Measurements from ENCODE around the gene ARHGEF37.
"Not testable (repeated sequence)": the region's sequence is repeated elsewhere in the genome, so short reads cannot be mapped to it uniquely, and the experiment has no call there.

Gene ARHGEF37, protein sequence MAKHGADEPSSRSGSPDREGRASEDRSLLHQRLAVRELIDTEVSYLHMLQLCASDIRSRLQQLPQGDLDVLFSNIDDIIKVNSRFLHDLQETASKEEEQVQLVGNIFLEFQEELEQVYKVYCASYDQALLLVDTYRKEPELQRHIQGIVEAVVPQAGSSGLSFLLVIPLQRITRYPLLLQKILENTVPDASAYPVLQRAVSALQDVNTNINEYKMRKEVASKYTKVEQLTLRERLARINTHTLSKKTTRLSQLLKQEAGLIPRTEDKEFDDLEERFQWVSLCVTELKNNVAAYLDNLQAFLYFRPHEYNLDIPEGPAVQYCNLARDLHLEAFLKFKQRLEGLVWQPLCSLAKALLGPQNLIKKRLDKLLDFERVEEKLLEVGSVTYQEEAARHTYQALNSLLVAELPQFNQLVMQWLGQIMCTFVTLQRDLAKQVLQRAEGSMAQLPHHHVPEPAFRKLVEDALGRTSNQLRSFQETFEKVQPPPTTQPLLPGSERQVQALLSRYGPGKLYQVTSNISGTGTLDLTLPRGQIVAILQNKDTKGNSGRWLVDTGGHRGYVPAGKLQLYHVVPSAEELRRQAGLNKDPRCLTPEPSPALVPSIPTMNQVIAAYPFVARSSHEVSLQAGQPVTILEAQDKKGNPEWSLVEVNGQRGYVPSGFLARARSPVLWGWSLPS

GRCh38 chr5:149581192-149581861, at the start of gene ARHGEF37:
TSS of gene ARHGEF37 (plus strand) at chr5:149581498. CDS start at chr5:149597770, 16,272 bp downstream.
- DNase-seq (ENCODE audit: low read depth in 2 of 2, low spot score in 1 of 2) = peak in 1 of 2 donors; percentile 19

GRCh38 chr5:149532413-149532812, 48.9 kb upstream of the ARHGEF37 start:
- no peak for DNase-seq (ENCODE audit: low read depth in 2 of 2, low spot score in 1 of 2)

- DNase-seq (ENCODE audit: low read depth in 2 of 2, low spot score in 1 of 2) = not testable (repeated sequence)
Measured at GRCh38 chr5:149535787-149536186, 45.5 kb upstream of the ARHGEF37 start.

- no peak for DNase-seq (ENCODE audit: low read depth in 2 of 2, low spot score in 1 of 2)
Measured at GRCh38 chr5:149537374-149537975, 43.8 kb upstream of the ARHGEF37 start.

DNA sequence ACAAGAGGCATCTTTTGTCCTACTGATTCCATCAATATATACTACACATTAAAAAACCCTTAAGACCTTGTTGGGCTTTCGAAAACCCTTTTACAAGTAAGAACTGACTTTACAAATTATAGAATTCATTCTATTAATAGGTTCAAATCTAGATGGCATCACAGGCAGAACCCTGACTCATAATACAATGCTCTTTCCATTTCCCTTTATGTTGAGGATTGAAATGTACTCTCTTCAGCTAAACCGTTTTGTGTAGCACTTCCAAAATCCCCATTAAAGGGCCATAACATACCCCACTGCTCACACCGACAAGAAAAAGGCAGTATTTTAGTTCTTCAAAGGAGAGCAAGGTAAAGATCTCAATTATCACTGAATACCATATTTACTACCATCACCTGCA, 41.2 kb upstream of the ARHGEF37 start:
- no peak for DNase-seq (ENCODE audit: low read depth in 2 of 2, low spot score in 1 of 2)

GRCh38 chr5:149541893-149542292, 39.4 kb upstream of the ARHGEF37 start:
- DNase-seq (ENCODE audit: low read depth in 2 of 2, low spot score in 1 of 2) = no peak

DNA sequence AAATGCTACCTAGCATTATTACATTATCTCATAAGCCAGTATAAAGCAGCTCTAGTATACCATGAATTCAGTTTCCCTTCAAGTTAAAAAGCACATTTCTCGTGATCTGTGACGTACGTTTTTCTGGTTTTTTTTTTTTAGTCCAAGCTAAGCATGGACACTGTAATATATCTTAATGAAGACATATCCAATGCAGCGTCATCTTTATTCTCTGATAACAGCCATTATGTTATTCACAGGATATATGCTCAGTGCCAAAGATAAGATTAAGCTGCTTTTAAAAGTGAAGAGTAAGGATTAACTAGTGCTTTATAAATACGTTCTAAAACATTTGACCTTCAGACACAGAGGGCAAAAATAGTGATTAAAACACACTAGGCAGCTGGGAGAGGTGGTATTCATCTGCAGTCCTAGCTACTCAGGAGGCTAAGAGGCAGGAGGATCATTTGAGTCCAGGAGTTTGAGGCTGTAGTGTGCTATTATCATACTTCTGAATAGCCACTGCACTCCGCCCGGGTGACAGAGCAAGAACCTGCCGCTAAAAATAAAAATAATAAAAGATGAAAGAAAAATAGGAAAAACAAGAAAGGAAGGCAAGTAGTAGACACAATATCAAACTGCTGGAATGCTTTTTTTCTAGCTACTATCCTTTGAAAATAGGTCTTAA, 37.8 kb upstream of the ARHGEF37 start:
- DNase-seq (ENCODE audit: low read depth in 2 of 2, low spot score in 1 of 2) = no peak

DNA sequence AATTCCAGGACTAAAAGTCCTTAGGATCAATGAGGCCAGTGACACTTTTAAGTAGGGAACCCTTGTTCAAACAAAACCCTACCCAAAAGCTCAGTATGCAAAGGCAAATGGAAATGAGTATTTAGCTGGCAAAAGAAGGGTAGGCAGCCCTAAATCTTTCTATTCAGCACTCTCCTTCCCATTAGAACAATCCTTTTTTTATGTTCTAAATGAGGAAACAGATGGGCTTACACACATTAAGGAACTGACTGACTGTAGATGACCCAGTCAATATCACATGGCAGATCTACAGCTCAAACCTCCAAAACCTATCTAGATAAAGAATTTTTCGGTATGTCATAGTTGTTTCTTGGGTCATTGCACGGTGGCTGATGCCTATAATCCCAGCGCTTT, 37.3 kb upstream of the ARHGEF37 start:
- DNase-seq (ENCODE audit: low read depth in 2 of 2, low spot score in 1 of 2) = no peak

DNA sequence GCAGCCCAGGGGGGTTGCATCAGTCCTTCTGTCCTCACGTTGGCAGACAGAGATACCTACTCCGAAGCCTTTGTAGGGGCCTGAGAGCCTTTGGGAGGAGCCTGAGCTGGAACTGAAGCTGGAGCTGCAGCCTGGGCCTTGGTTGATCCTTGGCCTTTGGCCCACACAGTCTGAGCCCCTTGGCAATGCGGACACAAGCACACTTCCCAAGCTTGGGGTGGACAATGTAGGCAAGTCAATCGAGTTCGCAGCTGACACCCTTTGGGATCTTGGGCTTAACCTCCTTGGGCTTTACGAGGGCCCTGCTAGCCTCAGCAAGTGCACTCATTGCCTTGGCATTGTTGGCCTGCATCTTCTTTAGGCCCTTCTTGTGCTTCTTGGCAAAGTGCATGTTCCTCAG, 36.0 kb upstream of the ARHGEF37 start:
- no peak for DNase-seq (ENCODE audit: low read depth in 2 of 2, low spot score in 1 of 2)

DNA sequence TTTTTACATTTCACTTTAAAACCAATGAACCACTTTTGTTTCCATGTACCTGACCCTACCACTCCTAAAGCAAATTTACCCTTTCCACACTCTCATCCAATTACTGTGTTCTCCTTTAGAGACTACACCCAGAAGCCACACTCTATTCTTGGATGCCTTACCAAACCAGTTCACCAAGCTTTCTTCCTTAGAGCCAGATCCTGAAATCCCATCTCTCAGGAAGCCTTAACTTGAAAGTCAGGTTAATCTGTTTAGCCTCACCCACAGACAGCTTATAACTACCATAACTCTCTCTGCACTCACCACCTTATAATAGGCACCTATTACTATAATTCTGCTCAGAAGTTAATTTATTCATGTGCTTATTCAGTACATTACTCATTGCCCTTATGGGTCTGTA, 34.3 kb upstream of the ARHGEF37 start:
- DNase-seq (ENCODE audit: low read depth in 2 of 2, low spot score in 1 of 2) = no peak

- no peak for DNase-seq (ENCODE audit: low read depth in 2 of 2, low spot score in 1 of 2)
Measured at GRCh38 chr5:149549461-149550267, 31.6 kb upstream of the ARHGEF37 start.

DNA sequence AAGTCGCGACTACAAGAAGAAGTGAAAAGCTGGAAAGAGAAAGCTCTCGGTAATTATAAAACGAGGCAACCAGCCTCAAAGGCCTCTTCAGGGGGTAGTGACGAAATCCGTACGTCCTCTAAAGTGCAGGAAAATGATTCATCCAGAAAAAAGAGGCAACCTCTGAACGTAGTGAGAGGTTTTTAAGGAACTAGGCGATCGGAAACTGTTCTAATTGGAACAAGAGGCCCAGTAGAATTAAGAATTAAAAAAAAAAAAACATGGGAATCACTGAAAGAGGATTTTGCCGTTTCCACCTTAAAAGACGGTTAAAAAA, 31.1 kb upstream of the ARHGEF37 start:
- no peak for DNase-seq (ENCODE audit: low read depth in 2 of 2, low spot score in 1 of 2)

GRCh38 chr5:149550594-149551226, 30.6 kb upstream of the ARHGEF37 start:
- DNase-seq (ENCODE audit: low read depth in 2 of 2, low spot score in 1 of 2) = no peak

DNA sequence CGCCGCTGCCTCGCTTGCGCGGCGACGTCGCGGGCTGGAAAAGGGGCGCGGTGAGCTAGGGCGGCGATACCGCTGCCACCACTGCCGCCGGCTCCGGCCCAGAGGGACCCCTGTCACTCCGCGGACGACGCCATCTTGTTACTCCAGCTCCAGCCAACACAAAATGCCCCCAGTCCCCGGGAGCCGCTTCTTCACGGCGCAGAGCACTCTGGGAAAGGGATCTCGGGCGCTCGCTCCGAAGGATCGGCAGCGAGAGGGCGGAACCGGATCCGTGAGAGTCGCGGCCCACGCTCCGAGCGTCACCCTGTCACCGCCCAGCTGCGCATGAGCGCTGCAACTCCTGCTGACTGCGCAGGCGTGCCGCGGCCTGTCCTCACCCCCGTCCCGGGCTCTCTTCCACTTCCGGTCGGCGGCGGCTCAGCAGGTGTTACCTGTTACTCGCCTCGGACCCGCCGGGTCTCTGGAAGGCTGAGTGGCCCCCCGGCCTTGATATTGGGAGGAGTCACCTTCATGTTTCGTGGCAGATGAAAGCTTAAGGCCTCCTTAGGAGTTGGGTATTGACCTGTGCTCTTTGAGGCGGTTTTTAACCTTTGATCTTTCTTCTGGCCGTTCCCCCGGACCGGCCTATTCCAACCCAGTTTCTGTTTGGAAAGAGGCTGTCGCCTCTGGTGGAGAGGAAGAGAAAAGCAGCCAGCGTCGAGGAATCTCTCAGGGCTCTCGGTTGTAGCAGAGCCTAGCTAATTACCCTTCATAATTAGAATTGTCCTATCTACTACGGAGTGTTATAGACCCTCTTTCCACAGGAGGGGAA, 29.9 kb upstream of the ARHGEF37 start, which contains the start of gene CSNK1A1:
CSNK1A1 (minus strand) TSS at position 213 of the 811 bp plus-strand sequence. CDS start 475 bp downstream, outside the sequence.
- DNase-seq (ENCODE audit: low read depth in 2 of 2, low spot score in 1 of 2) = peak; percentile 94 to 99

DNA sequence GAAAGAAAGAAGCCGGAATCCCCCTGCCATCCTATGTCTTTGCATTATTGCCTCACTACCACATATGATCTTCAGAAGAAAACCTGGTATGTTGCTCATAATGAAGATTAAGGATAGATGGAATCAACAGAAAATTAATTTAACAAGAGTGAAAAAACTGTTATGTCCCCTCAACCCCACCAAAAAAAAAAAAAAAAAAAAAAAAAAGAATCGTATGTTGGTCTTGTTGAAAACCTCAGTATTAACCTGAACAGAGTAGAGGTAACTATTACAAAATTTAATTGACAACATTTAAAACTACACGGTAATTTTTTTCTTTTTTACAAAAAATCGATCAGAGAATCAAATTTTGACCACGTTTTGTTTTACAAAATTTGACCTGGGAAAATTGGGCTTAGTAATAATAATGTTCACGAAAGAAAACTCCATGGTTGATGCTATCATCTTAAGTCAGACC, 29.2 kb upstream of the ARHGEF37 start:
- no peak for DNase-seq (ENCODE audit: low read depth in 2 of 2, low spot score in 1 of 2)

DNA sequence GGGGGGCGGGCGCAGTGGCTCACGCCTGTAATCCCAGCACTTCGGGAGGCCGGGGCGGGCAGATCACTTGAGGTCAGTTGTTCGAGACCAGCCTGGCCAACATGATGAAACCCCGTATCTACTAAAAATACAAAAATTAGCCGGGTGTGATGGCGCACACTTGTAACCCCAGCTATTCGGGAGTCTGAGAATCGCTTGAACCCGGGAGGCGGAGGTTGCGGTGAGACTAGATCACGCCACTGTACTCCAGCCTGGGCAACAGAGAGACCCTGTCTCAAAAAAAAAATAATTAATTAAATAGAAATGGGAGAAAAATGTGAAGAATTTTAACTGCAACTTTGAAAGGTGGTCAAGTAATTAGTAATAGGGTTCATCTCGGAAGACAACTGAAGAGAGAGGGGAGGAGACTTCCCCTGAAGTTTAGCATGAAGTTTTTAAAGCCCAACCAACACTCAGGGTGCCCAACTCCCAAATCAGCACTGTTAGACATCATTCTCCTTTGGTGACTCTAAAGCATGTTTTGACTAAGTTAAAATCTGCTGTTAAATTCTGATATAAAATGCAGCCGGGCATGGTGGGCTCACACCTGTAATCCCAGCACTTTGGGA, 28.6 kb upstream of the ARHGEF37 start:
- DNase-seq (ENCODE audit: low read depth in 2 of 2, low spot score in 1 of 2) = no peak

GRCh38 chr5:149559706-149560105, 21.6 kb upstream of the ARHGEF37 start:
- DNase-seq (ENCODE audit: low read depth in 2 of 2, low spot score in 1 of 2) = no peak

- no peak for DNase-seq (ENCODE audit: low read depth in 2 of 2, low spot score in 1 of 2)
Measured at GRCh38 chr5:149561848-149562247, 19.4 kb upstream of the ARHGEF37 start.

Data from stimulated activated CD8-positive, alpha-beta memory T cell treated with anti-CD3 and anti-CD28 coated beads, Interleukin-4, amount 100 ng/mL, for 1 hour (primary cell).